ENCODE results near the gene SEM1.
"Not testable (repeated sequence)": the region's sequence is repeated elsewhere in the genome, so short reads cannot be mapped to it uniquely, and the experiment has no call there.

Gene SEM1

DNA sequence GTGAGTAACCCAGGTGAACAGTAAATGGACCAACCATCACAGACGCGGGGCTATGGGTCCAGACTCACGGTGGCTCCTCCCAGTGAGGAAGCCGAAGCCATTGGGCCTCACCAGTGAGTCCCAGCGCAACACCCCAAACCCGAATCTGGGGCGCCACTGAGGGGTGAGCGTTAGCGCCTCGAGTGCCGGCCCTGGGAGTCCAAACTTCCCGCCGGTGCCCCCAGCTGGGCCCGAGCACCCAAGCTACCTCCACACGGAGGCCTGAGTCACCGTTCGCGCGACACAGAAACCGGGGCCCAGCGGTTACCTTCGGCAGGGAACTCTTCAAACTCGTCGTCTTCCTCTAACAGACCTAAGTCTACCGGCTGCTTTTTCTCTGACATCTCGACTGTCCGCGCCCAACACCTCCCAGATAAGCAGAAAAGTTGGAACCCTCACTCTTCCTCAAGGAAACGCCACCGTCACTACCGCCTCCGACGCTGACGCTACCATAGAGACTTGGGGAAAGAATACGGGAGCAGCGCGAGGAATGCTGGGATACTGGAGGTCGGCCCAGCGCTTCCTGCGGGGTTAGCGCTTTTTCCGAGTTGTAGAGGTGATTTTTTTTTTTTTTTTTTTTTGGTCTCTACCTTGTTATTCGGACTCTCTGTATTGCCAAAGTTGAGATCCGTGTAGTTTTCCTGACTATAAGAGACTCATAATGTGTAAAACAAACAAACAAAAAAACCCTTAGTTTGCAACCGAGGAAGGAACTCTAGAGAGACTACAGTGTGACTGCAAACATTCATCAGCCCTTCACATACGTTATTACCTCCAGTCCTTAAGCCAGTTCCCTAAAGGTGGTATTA lies at the start of gene SEM1:
TSS of gene SEM1 (minus strand) at position 466 of the 848 bp plus-strand sequence. CDS start at position 383, 83 bp downstream.
- Histone ChIP-seq H3K27ac (ENCODE audit: low read length) (peak within 1 kb of the TSS; percentile 71), H3K9me3 (ENCODE audit: insufficient read depth, low read length) (peaks cover 9% of the 10 kb centered on the region; the same call in 1 of the 2 replicates), H4K20me1 (ENCODE audit: insufficient read depth, low read length) (peaks cover 30% of the 10 kb centered on the region), H3K79me2 (ENCODE audit: low read length) (peaks cover 49% of the 10 kb centered on the region), H3K27me3 (ENCODE audit: low read depth, low read length) (no peaks in the 10 kb centered on the region), H2AFZ (ENCODE audit: low read depth, low read length) (peak within 1 kb of the TSS; percentile 99), H3K4me1 (ENCODE audit: low read length) (peaks cover 13% of the 10 kb centered on the region), H3K36me3 (replicated peaks; ENCODE audit: low read depth, low read length) (peaks cover 19% of the 10 kb centered on the region), H3K9ac (ENCODE audit: low read length) (peak within 1 kb of the TSS; percentile 93), H3K4me2 (ENCODE audit: low read length) (peak within 1 kb of the TSS; percentile 92), H3K4me3 (ENCODE audit: low read length) (peak within 1 kb of the TSS; percentile 100)
- TF ChIP-seq EZH2phosphoT487 (IDR thresholded peaks at IDR 0.05; ENCODE audit: low read depth): no peak
- TF ChIP-seq, protein P1, sequence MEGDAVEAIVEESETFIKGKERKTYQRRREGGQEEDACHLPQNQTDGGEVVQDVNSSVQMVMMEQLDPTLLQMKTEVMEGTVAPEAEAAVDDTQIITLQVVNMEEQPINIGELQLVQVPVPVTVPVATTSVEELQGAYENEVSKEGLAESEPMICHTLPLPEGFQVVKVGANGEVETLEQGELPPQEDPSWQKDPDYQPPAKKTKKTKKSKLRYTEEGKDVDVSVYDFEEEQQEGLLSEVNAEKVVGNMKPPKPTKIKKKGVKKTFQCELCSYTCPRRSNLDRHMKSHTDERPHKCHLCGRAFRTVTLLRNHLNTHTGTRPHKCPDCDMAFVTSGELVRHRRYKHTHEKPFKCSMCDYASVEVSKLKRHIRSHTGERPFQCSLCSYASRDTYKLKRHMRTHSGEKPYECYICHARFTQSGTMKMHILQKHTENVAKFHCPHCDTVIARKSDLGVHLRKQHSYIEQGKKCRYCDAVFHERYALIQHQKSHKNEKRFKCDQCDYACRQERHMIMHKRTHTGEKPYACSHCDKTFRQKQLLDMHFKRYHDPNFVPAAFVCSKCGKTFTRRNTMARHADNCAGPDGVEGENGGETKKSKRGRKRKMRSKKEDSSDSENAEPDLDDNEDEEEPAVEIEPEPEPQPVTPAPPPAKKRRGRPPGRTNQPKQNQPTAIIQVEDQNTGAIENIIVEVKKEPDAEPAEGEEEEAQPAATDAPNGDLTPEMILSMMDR (IDR thresholded peaks at IDR 0.05; ENCODE audit: low read depth, low read length): no peak

DNA sequence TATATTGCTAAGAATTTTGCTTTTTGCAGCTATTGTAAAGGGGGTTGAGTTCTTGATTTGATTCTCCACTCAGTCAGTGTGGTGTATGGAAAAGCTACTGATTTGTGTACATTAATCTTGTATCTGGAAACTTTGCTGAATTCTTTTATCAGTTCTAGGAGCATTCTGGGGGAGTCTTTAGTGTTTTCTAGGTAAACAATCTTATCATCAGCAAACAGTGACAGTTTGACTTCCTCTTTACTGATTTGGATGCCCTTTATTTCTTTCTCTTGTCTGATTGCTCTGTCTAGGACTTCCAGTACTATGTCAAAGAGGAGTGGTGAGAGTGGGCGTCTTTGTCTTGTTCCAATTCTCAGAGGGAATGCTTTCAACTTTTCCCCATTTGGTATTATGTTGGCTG lies 48.2 kb upstream of the SEM1 start:
- not testable (repeated sequence) for H3K79me2 ChIP-seq (ENCODE audit: low read length); H3K36me3 ChIP-seq (replicated peaks; ENCODE audit: low read depth, low read length); H3K9ac ChIP-seq (ENCODE audit: low read length); H3K27me3 ChIP-seq (ENCODE audit: low read depth, low read length); H3K27ac ChIP-seq (ENCODE audit: low read length); H4K20me1 ChIP-seq (ENCODE audit: insufficient read depth, low read length); H3K4me1 ChIP-seq (ENCODE audit: low read length); H2AFZ ChIP-seq (ENCODE audit: low read depth, low read length); H3K9me3 ChIP-seq (ENCODE audit: insufficient read depth, low read length); H3K4me3 ChIP-seq (ENCODE audit: low read length); H3K4me2 ChIP-seq (ENCODE audit: low read length)

DNA sequence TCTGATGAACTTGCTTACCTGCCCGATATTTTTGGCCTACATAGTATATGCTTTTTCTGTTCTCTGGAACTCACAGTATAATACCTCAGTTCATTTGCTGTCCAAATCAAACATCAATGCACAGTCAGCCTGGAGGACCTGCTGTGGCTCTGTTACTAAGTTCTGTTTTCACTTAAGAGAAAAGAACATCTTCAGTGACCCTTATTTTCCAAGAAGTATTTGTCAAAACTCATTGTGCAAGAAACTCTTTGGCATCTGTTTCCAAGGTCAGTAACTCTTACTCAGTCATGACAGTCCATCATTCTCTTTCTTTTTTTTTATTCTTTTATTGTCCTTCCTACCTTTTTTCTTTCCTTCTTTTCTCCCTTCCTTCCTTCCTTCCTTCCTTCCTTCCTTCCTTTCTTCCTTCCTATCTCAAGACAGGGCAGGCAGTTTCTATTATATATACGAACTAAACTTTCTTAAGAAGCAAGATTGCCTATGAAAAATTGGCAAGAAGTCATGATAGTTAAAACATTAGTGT lies 37.8 kb upstream of the SEM1 start:
- no peak for TF ChIP-seq EZH2phosphoT487 (IDR thresholded peaks at IDR 0.05; ENCODE audit: low read depth)
- TF ChIP-seq, protein P1 (IDR thresholded peaks at IDR 0.05; ENCODE audit: low read depth, low read length): no peak
- Histone ChIP-seq H3K9me3 (ENCODE audit: insufficient read depth, low read length) (no peaks in the 10 kb centered on the region), H3K79me2 (ENCODE audit: low read length) (no peaks in the 10 kb centered on the region), H3K9ac (ENCODE audit: low read length) (no peak overlapping the region), H4K20me1 (ENCODE audit: insufficient read depth, low read length) (no peaks in the 10 kb centered on the region), H3K36me3 (replicated peaks; ENCODE audit: low read depth, low read length) (no peaks in the 10 kb centered on the region), H3K4me1 (ENCODE audit: low read length) (no peaks in the 10 kb centered on the region), H3K27me3 (ENCODE audit: low read depth, low read length) (no peaks in the 10 kb centered on the region), H2AFZ (ENCODE audit: low read depth, low read length) (no peak overlapping the region), H3K4me3 (ENCODE audit: low read length) (no peak overlapping the region), H3K27ac (ENCODE audit: low read length) (no peak overlapping the region), H3K4me2 (ENCODE audit: low read length) (no peak overlapping the region)

DNA sequence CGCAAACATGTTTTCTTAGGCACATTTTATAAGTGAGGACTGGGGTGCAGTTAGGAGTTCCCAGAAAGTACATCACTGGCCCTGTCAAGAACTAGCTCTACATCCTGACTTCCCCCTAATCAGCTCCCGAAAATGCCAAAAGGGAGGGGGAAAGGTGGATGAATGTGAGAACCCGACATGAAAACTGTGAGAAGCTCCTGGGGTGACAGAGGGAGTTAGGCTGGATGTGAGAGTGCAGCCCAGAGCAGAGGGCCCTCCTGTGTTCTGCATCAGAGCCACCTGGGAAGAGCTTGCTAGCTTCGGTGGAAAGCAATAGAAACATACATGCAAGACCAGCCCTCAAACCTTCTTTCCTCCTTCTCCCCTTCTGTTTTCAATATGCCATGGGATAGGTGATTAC lies 30.5 kb upstream of the SEM1 start:
- H3K27me3 ChIP-seq (ENCODE audit: low read depth, low read length): peaks cover 10% of the 10 kb centered on the region
- no peak overlapping the region for H3K4me2 ChIP-seq (ENCODE audit: low read length)
- H2AFZ ChIP-seq (ENCODE audit: low read depth, low read length): no peak overlapping the region

More for the DNA sequence above, 30.5 kb upstream of the SEM1 start:
- Histone ChIP-seq H3K9me3 (ENCODE audit: insufficient read depth, low read length) (no peaks in the 10 kb centered on the region), H3K36me3 (replicated peaks; ENCODE audit: low read depth, low read length) (no peaks in the 10 kb centered on the region), H3K4me3 (ENCODE audit: low read length) (no peak overlapping the region), H3K79me2 (ENCODE audit: low read length) (no peaks in the 10 kb centered on the region), H3K9ac (ENCODE audit: low read length) (no peak overlapping the region), H3K27ac (ENCODE audit: low read length) (no peak overlapping the region), H3K4me1 (ENCODE audit: low read length) (no peaks in the 10 kb centered on the region), H4K20me1 (ENCODE audit: insufficient read depth, low read length) (no peaks in the 10 kb centered on the region)
- TF ChIP-seq, protein P1 (IDR thresholded peaks at IDR 0.05; ENCODE audit: low read depth, low read length): no peak
- TF ChIP-seq EZH2phosphoT487 (IDR thresholded peaks at IDR 0.05; ENCODE audit: low read depth): 0 out of 2 replicates have a peak, but pooled peaks have one; percentile 25
